DOHH2 (cell line): ENCODE data around the gene ZNF512.

Experiments used
- H3F3A ChIP-seq: fragments of 200-600 bp; sonication (generic), shearing (Covaris generic); 2 replicates; pipeline ENCODE4 v1.6.0; 2016; ENCODE audit warnings: antibody characterized with exemption, mild to moderate bottlenecking; ENCODE audit not compliant: control insufficient read depth, insufficient read depth
- H3K27ac ChIP-seq: fragments of 200-600 bp; sonication (generic); 2 replicates; pipeline ENCODE4 v1.5.1; 2014; ENCODE audit warnings: low read depth, mild to moderate bottlenecking, low read length, moderate library complexity
- H3K27me3 ChIP-seq: fragments of 200-600 bp; sonication (generic); 2 replicates; pipeline ENCODE4 v1.6.1; 2014; ENCODE audit warnings: mild to moderate bottlenecking, low read length, mixed read lengths; ENCODE audit not compliant: control insufficient read depth
- H3K36me3 ChIP-seq: fragments of 200-600 bp; sonication (generic); 2 replicates; pipeline ENCODE4 v1.6.1; 2014; ENCODE audit warnings: mild to moderate bottlenecking, low read length, moderate library complexity, mixed read lengths; ENCODE audit not compliant: control insufficient read depth
- H3K4me1 ChIP-seq: fragments of 200-600 bp; sonication (generic); 2 replicates; pipeline ENCODE4 v1.6.1; 2014; ENCODE audit warnings: mild to moderate bottlenecking, low read length, mixed read lengths; ENCODE audit not compliant: control insufficient read depth
- H3K4me2 ChIP-seq: fragments of 200-600 bp; sonication (generic); 2 replicates; pipeline ENCODE4 v1.6.0; 2014; ENCODE audit warnings: mild to moderate bottlenecking, low read length, moderate library complexity
- H3K4me3 ChIP-seq: fragments of 200-600 bp; sonication (generic); 2 replicates; pipeline ENCODE4 v1.5.1; 2014; ENCODE audit warnings: mild to moderate bottlenecking, low read length, mixed read lengths
- H3K79me2 ChIP-seq: fragments of 200-600 bp; sonication (generic); 2 replicates; pipeline ENCODE4 v1.6.1; 2014; ENCODE audit warnings: mild to moderate bottlenecking, low read length, mixed read lengths; ENCODE audit not compliant: control insufficient read depth
- H3K9me2 ChIP-seq: fragments of 200-600 bp; sonication (generic); replicated peaks from 2 replicates; pipeline ENCODE4 v1.6.1; 2014; ENCODE audit warnings: mild to moderate bottlenecking, low read length, mixed read lengths; ENCODE audit not compliant: control insufficient read depth
- H3K9me3 ChIP-seq: fragments of 200-600 bp; sonication (generic); 2 replicates; pipeline ENCODE4 v1.6.1; 2014; ENCODE audit warnings: antibody characterized with exemption, low read length, mixed read lengths; ENCODE audit not compliant: control insufficient read depth, insufficient read depth
- H4K20me1 ChIP-seq: fragments of 200-600 bp; sonication (generic); 2 replicates; pipeline ENCODE4 v1.6.0; 2014; ENCODE audit warnings: low read depth, mild to moderate bottlenecking, antibody characterized with exemption, low read length, moderate library complexity; ENCODE audit not compliant: control insufficient read depth, insufficient read depth
- CTCF ChIP-seq: fragments of 200-600 bp; sonication (generic); IDR thresholded peaks from one replicate; pipeline ENCODE4 v1.5.1; 2014; ENCODE audit warnings: antibody characterized with exemption, mild to moderate bottlenecking, low read depth, low read length; ENCODE audit not compliant: poor library complexity, severe bottlenecking
- EZH2phosphoT487 ChIP-seq: fragments of 200-600 bp; sonication (generic); IDR thresholded peaks from 2 replicates; pipeline ENCODE4 v1.6.1; 2017; ENCODE audit warnings: borderline replicate concordance, mild to moderate bottlenecking, antibody characterized with exemption, low read length, moderate library complexity, mixed read lengths

ZNF512 gene

GRCh38 chr2:27653397-27653796, 70.6 kb downstream of the ZNF512 start:
- Histone ChIP-seq H3F3A (no peaks in the 10 kb centered on the region), H3K79me2 (no peaks in the 10 kb centered on the region), H3K27ac (no peak overlapping the region), H3K4me2 (no peak overlapping the region), H3K36me3 (peaks cover 83% of the 10 kb centered on the region), H3K9me3 (no peaks in the 10 kb centered on the region), H3K4me1 (no peaks in the 10 kb centered on the region), H3K9me2 (no peaks in the 10 kb centered on the region), H3K4me3 (no peak overlapping the region), H3K27me3 (no peaks in the 10 kb centered on the region), H4K20me1 (no peaks in the 10 kb centered on the region)
- TF ChIP-seq EZH2phosphoT487, result no peak
- TF ChIP-seq CTCF, result no peak

GRCh38 chr2:27655155-27655951, 72.5 kb downstream of the ZNF512 start:
- H3K9me3 ChIP-seq, result no peaks in the 10 kb centered on the region
- H3K79me2 ChIP-seq, result no peaks in the 10 kb centered on the region
- no peak for TF ChIP-seq CTCF
- no peak for TF ChIP-seq EZH2phosphoT487
- H3F3A ChIP-seq, result no peaks in the 10 kb centered on the region
- no peak overlapping the region for H3K4me3 ChIP-seq
- no peaks in the 10 kb centered on the region for H3K9me2 ChIP-seq
- H3K27me3 ChIP-seq, result no peaks in the 10 kb centered on the region
- H3K4me1 ChIP-seq, result no peaks in the 10 kb centered on the region
- no peak overlapping the region for H3K4me2 ChIP-seq
- H3K36me3 ChIP-seq, result peaks cover 87% of the 10 kb centered on the region
- H3K27ac ChIP-seq, result no peak overlapping the region
- no peaks in the 10 kb centered on the region for H4K20me1 ChIP-seq

- no peak overlapping the region for H3K4me3 ChIP-seq
- H3F3A ChIP-seq, result no peaks in the 10 kb centered on the region
- no peak for TF ChIP-seq CTCF
- no peak for TF ChIP-seq EZH2phosphoT487
- H3K9me3 ChIP-seq, result no peaks in the 10 kb centered on the region
- H3K79me2 ChIP-seq, result peaks cover 52% of the 10 kb centered on the region
- H3K36me3 ChIP-seq, result peaks cover 64% of the 10 kb centered on the region
- peaks cover 22% of the 10 kb centered on the region for H3K4me1 ChIP-seq
- no peaks in the 10 kb centered on the region for H3K27me3 ChIP-seq
- no peak overlapping the region for H3K4me2 ChIP-seq
- no peak overlapping the region for H3K27ac ChIP-seq
- no peaks in the 10 kb centered on the region for H4K20me1 ChIP-seq
- H3K9me2 ChIP-seq, result no peaks in the 10 kb centered on the region
Observed at GRCh38 chr2:27661371-27661770, 78.5 kb downstream of the ZNF512 start.
